Stromal cell of bone marrow (primary cell): ENCODE results near the gene CATSPERD.
"Not testable (repeated sequence)": the region's sequence is repeated elsewhere in the genome, so short reads cannot be mapped to it uniquely, and the experiment has no call there.

Experiments used
- DNase-seq: peaks from one replicate; pipeline ENCODE4 v3.0.0-alpha.2; 2012; ENCODE audit warnings: low read depth

CATSPERD gene

GRCh38 chr19:5697022-5697889 is 23.2 kb upstream of the CATSPERD start:
- no peak for DNase-seq

DNA sequence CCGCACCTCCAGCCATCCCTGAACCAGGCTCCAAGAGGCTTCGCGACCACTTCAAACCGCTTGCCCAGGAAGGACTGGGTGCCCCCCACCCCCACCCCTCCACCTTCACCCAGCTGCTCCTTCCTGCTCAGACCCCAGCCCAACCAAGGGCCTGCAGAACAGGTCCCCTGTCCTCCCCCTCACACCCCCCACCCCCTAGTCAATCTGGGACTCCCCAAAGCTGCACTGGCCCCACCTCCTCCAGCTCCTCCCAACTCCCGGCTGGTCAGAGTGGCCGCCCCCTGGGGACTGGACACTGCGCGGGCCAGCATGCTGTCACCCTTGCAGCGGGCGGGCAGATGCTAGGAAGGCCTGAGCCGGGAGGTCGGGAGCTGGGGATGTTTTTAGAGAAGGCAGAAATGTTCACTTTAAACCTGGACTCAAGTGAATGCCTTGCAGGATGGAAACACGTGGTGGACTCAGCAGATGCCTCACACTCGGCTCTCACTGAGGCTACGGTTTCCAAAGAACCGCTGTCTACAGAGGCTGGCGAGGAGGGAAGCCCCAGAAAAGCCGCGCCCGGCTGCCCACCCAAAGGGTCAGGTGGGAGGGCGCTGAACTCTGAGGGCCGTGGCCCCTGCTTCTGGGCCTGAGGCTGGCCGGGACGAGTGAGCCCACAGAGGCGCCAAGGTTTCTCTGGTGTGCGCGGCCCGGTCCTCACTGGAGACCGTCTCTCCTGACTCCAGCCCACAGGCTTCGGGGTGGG is 22.4 kb upstream of the CATSPERD start:
- DNase-seq = no peak

- DNase-seq = no peak
Observed at GRCh38 chr19:5698635-5699422, 21.6 kb upstream of the CATSPERD start.

DNA sequence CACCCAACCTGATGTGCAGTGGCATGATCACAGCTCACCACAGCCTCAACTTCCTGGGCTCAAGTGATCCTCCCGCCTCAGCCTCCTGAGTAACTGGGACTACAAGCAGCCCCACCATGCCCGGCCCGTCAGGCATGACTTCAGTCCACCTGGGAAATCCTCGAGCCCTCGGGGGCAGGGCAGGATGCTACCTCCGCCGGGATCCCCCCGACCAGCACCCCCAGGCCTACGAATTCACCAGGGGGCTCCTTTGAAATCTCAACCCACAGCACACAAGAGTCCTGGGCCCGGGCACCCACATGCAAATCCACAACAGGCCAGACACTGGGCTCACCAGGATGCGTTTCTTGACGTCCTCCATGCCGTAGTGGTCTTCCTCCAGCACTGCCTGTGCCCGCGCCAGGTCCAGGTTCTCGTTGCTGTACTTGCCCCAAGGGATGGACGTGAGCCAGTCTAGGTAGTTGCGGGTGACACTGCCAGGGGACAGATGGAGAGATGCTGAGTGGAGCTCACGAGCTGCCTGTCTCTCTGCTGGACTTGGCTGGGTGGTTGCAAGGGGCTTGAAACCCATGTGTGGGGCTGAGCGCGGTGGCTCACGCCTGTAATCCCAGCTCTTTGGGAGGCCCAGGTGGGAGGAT is 19.9 kb upstream of the CATSPERD start:
- DNase-seq = no peak

DNA sequence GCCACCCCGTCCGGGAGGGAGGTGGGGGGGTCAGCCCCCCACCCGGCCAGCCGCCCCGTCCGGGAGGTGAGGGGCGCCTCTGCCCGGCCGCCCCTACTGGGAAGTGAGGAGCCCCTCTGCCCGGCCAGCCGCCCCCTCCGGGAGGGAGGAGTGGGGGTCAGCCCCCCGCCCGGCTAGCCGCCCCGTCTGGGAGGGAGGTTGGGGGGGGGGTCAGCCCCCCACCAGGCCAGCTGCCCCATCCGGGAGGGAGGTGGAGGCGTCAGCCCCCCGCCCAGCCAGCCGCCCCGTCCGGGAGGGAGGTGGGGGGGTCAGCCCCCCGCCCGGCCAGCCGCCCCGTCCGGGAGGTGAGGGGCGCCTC is 18.4 kb upstream of the CATSPERD start:
- not testable (repeated sequence) for DNase-seq

DNA sequence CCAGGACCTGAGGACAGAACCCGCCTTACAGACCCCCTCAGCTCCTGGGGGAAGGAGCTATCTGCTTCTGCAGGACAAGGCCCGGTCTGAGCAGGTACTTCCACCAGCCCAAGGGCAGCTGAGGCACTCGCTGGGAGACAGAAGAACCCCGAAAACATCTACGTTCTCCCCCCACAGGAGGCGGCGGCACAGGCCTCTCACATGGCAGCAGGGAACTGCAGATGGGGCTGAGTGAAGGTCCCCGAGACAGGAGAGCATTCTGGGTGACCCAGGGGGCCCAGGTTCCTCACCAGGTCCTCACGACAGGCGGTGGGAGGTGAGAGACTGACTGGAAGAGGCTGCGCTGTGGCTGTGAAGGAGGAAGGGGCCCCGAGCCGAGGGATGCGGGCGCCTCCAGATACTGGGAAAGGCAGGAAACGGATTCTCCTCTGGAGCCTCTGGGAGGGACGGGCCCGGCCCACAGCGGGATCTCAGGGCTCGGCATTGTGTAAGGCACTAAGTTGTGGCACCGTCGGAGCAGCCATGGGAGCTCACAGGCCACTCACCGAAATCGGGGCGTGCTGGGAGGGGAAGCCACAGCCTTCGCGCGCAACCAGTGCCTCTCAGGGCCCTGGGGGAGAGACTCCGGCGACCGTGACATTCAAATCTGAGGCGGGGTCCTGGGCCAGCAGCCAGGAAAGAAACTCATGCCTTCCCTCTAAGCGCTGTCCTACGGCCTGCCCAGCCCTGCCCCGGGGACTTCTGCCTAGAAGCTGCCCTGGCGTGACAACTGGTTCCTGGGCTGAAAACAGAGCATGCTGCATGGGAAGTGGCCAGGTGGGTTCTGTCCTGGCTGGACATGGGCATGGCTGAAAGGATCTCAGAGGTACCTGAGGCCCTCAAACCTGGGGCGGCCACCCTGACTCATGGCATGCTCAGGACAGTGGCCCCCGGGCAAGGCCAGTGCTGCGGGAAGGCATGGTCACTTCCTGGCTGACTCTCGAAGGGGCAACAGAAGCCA is 16.3 kb upstream of the CATSPERD start:
- no peak for DNase-seq

GRCh38 chr19:5705552-5705951 is 14.9 kb upstream of the CATSPERD start:
- no peak for DNase-seq

- no peak for DNase-seq
Observed at GRCh38 chr19:5706876-5707573, 13.4 kb upstream of the CATSPERD start.

GRCh38 chr19:5707576-5708575 is 12.6 kb upstream of the CATSPERD start:
- DNase-seq = no peak

GRCh38 chr19:5711025-5711424 is 9.4 kb upstream of the CATSPERD start:
- DNase-seq = no peak

- DNase-seq = no peak
Observed at GRCh38 chr19:5711713-5712161, 8.7 kb upstream of the CATSPERD start.

- no peak for DNase-seq
Observed at GRCh38 chr19:5713228-5713627, 7.2 kb upstream of the CATSPERD start.

- no peak for DNase-seq
Observed at GRCh38 chr19:5714816-5715215, 5.6 kb upstream of the CATSPERD start.

GRCh38 chr19:5717215-5717935 is 3.1 kb upstream of the CATSPERD start:
- DNase-seq = no peak

GRCh38 chr19:5718037-5718578 is 2.3 kb upstream of the CATSPERD start:
- no peak for DNase-seq

- DNase-seq = peak; percentile 59
Observed at GRCh38 chr19:5718579-5719273, 1.7 kb upstream of the CATSPERD start.

DNA sequence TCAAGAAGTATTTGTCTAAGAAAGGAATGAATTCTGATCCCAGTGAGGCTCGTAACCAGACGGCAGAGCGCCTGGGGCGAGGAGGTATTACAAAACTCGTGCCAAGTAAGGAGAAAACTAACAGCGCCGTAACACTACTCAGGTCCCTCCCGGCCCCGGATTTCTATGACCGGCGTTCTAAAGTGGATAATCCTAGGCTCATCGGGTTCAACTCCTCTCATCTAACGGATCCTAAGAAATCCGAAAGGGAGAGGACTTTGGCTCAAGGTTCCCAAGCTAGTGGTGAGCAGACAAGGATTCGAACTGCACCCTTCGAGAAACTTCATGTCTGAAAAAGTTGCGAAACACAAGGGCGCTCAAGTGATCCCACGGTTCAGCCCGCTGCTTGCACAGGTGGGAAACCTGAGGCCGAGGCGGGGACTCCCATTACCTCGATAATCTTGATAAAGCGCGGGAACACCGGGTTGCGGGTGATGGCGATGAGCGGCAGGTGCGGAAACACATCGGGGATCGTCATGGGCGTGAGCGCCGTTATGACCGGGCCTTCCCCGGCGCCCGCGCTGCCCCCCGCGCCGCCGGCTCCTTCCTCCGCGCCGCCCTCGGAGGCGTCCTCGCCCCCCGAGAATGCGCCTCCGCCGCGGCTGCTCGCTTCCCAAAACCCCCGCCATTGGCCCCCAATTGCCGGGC is 1.0 kb upstream of the CATSPERD start:
- no peak for DNase-seq
